HG03378 (cell line): ENCODE measurements around the gene KLHL17.

Experiments used
- ATAC-seq: cut with Tn5 transposase; IDR thresholded peaks from one replicate; pipeline ENCODE4 v1.9.1; 2021; ENCODE audit warnings: mild to moderate bottlenecking, moderate library complexity; ENCODE audit not compliant: unreplicated experiment

Gene KLHL17

DNA sequence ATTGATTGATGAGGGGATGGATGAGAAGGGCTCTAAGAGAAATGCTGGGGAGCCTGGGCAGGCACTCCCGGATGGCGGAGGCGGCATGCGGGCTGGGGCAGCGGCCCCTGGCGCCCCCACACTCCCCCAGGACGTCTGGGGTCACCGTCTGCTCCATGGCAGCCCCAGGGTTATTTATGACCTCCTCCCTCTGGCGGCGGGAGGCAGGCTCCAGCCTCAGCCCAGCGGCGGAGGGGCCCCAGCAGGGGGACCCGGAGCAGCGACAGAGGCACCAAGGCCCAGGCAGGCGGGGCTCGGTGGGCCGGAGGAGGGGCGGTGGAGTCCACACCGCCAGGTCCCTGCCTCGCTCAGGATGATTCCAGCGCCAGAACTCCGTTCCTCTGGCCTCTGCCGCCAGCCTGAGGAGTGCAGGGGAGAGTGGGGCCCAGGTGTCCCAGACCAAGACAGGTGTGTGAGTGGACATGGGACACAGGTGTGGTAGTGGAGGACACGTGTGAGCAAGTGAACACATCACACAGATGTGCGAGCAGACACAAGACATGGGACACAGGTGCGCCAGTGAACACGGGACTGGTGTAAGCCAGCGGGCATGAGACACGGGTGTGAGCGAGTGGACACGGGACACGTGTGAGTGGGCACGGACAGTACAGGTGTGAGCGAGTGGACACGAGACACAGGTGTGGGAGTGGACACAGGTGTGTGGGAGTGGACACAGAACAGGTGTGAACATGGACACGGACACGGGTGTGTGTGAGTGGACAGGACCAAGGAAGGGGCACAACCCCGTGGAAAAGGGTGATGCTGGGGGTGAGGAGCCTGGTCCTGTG lies 39.2 kb upstream of the KLHL17 start:
- no peak for ATAC-seq

DNA sequence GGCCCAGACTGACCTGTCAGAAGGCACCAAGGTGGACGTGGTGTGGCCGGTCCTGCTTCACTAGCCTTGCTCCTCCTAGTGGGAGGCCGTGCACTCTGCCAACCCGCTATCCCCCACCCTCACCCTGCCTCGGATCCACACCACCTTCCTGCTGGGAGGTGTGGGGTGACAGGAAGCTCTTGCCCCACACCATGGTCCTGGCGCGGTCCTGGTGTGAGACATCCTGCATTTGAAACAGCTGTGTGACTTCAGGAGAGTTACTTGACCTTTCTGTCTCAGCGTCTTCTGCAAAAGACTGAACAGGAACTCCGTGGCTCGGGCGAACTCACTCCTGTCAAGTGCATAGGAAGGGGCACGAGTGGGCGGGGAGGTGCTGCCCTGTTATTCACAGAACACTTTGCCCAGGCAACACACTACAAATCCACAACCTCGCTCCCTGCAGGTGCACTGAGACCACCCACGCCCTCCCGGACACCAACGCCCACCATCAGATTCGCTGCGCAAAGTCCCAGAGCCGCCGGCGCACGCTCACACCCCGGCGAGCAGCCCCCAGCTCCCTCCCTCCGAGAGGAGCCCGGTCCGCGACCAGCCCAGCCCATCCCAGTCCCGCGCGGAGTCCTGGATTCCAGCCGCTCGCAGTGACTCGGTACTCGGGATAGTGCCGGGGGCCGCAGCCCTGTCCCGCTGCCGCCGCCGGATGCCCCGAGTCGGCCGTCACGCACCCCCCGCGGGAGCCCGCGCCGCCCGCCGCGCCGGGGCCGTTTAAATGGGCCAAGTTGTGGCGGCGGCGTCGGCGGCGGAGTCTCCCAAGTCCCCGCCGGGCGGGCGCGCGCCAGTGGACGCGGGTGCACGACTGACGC lies 37.0 kb upstream of the KLHL17 start, which contains the start of gene SAMD11:
Gene SAMD11, plus strand, starts transcription at position 793 of the 860 bp plus-strand sequence. CDS start 509 bp downstream, outside the sequence.
- ATAC-seq, result no peak

GRCh38 chr1:923991-924655 lies 36.3 kb upstream of the KLHL17 start:
- ATAC-seq, result no peak

GRCh38 chr1:924656-925560 lies 35.5 kb upstream of the KLHL17 start:
- ATAC-seq, result no peak

GRCh38 chr1:925561-926421 lies 34.6 kb upstream of the KLHL17 start:
- no peak for ATAC-seq

- ATAC-seq, result no peak
These were observed 33.1 kb upstream of the KLHL17 start for GRCh38 chr1:927234-927633.

DNA sequence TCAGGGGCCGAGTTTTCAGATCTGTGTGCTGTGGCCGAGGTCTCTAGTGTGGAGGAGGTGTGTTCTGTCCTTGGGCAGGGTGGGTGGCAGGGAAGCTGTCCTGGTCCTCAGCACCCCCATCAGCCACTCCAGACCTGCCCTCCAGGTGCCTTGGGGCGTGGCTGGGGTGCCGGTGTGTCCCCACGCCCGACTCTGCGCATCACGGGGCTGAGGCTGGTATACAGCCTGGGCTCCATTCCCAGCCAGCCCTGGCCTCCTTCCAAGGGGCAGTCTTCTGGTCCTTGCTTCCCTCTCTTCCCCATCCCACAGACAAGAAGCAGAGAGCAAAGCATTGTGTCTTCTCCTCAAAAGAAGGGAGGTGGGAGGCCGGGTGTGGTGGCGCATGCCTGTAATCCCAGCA lies 32.6 kb upstream of the KLHL17 start:
- no peak for ATAC-seq

DNA sequence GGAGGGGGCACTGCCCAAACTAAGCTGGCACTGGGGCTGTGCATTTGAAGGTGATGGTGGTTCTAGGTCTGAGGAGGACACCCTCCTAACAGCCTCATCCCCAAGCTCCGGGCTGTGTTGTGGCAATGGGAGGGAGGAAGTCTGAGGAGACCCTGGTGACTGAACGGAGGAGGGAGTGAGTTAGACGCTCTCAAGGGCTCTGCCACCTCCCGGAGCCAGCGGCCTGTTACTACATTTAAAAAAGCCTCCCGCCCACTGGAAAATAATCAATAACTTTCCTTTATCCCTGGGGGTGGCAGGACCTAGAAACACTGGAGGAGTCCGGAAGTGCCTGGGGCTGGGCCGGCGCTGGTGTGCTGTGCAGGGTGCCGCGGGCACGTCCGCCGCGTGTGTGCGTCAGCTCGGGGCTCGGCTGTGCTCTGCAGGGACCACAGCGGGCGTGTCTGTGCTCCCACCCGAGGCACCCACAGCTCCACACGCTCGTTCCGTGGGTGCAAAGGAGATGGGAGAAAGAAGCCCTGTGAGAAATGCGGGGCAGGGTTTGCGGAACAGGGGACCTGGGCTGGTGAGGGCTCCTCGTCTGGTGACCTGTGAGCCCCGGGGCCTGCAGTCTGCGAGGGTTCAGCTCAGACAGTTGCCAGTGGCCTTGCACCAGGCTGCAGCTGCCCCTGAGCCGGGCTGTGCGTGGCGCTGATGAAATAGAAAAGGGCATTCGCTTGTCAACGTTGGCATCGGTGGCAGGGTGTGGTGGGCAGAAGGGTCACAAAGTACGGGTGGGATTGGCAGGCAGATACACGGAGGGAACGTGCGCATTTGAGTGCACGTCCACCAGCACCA lies 31.3 kb upstream of the KLHL17 start:
- ATAC-seq, result no peak

GRCh38 chr1:929712-930632 lies 30.4 kb upstream of the KLHL17 start:
- no peak for ATAC-seq

- ATAC-seq, result no peak
These were observed 29.7 kb upstream of the KLHL17 start for GRCh38 chr1:930633-931138.

DNA sequence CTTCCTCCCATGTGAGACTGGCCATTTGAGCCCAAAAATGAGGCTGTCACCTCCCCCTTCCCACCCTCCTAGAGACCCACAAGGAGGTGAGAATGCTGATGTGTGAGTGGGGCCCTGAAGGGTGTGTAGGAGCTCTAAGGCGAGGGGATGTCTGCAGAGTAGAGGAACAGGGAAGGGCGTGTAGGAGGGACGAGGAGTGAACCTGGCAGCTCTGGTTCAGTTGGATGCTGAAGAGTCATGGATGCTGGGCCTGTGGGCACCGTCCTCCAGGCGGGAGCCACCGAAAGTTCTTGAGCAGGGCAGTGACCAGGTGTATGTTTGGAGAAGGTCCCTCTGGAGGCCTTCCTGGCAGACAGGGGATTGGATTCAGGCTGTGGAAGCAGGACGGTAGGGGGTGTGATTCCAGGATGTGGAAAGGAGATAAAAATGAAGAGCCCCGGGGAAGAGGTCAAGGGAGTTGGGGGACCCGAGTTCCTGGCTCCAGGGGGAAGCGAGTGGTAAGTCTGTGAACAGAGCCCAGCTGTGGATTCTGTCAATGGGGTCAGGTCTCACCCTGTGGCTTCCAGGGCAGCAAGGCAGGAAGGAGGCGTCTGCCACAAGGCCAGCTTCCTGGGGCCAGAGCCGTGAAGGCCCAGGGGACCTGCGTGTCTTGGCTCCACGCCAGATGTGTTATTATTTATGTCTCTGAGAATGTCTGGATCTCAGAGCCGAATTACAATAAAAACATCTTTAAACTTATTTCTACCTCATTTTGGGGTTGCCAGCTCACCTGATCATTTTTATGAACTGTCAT lies 28.8 kb upstream of the KLHL17 start:
- no peak for ATAC-seq

- ATAC-seq, result no peak
These were observed 28.2 kb upstream of the KLHL17 start for GRCh38 chr1:932173-932510.

GRCh38 chr1:932776-933602 lies 27.4 kb upstream of the KLHL17 start:
- no peak for ATAC-seq

DNA sequence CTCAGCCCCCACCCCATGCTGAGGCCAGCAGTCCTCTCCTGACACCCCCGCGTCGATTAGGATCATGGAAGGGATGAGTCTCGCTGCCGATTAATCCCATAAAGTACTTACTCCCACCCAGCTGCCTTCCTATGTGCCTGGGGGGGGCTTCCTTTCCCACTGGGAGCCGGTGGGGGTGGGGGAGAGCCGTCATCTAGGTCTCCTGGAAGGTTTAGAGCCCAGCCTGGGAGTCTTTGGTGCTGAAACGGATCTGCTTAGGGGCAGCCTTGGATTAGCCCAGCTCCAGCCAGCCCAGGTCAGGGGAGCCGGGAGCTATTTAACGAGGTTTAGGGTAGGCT lies 26.8 kb upstream of the KLHL17 start:
- no peak for ATAC-seq

DNA sequence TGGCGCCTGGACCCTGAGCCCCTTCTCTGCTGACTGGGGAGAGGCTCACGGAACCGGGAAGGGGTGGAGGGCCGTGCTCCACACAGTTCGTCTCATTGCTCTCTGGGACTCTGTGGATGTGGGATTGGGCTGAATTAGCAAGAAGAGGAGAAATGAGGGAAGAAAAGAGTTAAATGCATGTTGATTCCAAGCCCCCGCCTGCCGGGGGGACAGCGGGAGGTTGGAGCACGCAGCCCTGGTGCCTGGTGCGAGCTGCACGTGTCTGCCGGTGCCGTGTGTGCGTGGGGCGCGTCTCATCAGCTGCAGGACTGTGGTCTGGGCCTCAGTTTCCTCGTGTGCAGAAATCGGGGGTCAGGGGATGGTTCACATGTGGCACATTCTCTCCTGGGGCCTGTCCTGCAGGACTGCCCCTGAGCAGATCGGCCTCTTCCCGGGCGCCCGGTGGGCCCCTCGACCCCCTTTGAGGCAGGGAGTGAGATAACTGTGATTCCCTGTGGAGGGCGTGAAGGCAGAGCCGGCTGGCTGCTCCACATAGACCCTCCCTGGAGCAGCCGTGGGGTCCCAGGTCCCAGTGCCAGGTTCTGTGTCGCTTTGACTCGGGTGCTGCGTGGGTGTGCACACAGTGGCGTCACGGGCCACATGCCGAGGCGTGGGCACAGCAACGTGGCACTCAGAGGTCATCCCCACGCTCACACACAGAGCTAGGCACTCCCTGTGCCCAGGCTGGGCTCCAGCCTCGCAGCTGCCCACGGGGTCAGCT lies 25.2 kb upstream of the KLHL17 start:
- ATAC-seq, result no peak
